Left ventricle myocardium inferior (tissue), 1 donor: ENCODE data around the gene SP110. TPM values are rescaled to one million over a fixed set of nuclear protein-coding genes. Genes with fewer than 3 reads are reported as not detected.
A peak's percentile ranks its signal among the peaks of the same experiment; 100 is the strongest.

Experiments
- DNase-seq: peaks from one replicate; pipeline ENCODE4 v3.0.0-alpha.2; 2020
- H3K27ac ChIP-seq: fragments of 200-600 bp; replicated peaks from 2 replicates; pipeline ENCODE4 v1.8.0; 2021
- H3K27me3 ChIP-seq: fragments of 200-600 bp; 2 replicates; pipeline ENCODE4 v1.8.0; 2021; ENCODE audit warnings: low read depth
- H3K36me3 ChIP-seq: fragments of 200-600 bp; 2 replicates; pipeline ENCODE4 v1.8.0; 2021
- H3K4me1 ChIP-seq: fragments of 200-600 bp; 2 replicates; pipeline ENCODE4 v1.8.0; 2021
- H3K4me3 ChIP-seq: fragments of 200-600 bp; 2 replicates; pipeline ENCODE4 v1.8.0; 2021; ENCODE audit warnings: mild to moderate bottlenecking, moderate library complexity
- H3K9me3 ChIP-seq: fragments of 200-600 bp; replicated peaks from 2 replicates; pipeline ENCODE4 v1.8.0; 2021
- CTCF ChIP-seq: fragments of 200-600 bp; IDR thresholded peaks from 2 replicates; pipeline ENCODE4 v1.8.0; 2021; ENCODE audit warnings: antibody characterized with exemption, mild to moderate bottlenecking, borderline replicate concordance
- intact Hi-C: fragments of 100-400 bp; cut with micrococcal nuclease; formaldehyde crosslinking; loops from one replicate; pipeline ENCODE4 v1.11.0; 2022
- total RNA-seq: library from RNA; stranded (reverse); fragmentation: NEBNext Ultra II Directional; extraction: Animal tissue kit (Norgen Biotek cat#: 25700); gene quantifications from one replicate; pipeline ENCODE4 v1.2.1, GENCODE V29; 2021
- donor health status: DM: no; HTN: yes; CAD: no; lungs with severe emphysema.

Gene SP110
- total RNA-seq, 1 donor from 2014 or later = 10.5 TPM

GRCh38 chr2:230203110-230203676, 16.6 kb downstream of the SP110 start:
- intact Hi-C loops = no loop called here
- DNase-seq = peak; percentile 22
- peaks cover 91% of the 10 kb centered on the region for H3K36me3 ChIP-seq

DNA sequence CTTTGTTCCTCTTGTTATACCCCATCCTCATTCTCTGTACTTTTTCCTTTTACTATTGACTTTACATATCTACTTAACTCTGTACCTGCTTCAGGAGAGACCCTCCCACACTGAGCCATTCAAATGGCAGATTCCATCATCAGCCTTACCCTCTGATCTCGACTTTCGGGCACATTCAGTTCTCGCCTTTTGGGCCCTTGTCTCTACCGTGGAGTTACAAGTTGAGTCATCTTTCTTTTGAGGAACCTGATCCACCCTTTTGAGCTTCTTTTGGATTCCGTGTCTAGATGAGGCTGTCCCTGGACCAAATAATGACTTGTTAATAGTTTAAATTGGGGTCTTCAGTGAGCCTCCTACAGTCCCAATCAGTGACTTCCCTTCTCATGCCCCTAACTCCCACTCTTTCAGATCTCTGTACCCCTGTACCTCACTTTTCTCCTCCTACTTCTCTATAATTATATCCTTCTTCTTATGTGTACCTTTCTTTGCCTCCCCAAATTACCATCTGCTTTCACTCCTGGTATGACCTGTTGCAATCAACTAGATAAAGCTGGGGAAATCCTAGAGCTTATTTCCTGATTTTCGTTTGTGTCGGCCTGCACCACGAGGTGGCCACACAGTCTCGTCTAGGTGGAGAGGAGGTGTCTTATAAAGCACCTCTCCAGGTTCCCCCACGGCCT, 17.2 kb downstream of the SP110 start:
- H3K4me1 ChIP-seq = no peaks in the 10 kb centered on the region
- H3K27ac ChIP-seq = peak overlapping the region; percentile 61
- peaks cover 7% of the 10 kb centered on the region for H3K9me3 ChIP-seq
- intact Hi-C loops = no loop called here
- no peaks in the 10 kb centered on the region for H3K27me3 ChIP-seq
- H3K4me3 ChIP-seq = no peak overlapping the region
- peaks cover 91% of the 10 kb centered on the region for H3K36me3 ChIP-seq
- no peak for TF ChIP-seq CTCF
- DNase-seq = no peak

More at GRCh38 chr2:230203110-230203676, 16.6 kb downstream of the SP110 start:
- H3K4me3 ChIP-seq = no peak overlapping the region
- peaks cover 2% of the 10 kb centered on the region for H3K9me3 ChIP-seq
- no peak for TF ChIP-seq CTCF
- H3K4me1 ChIP-seq = no peaks in the 10 kb centered on the region
- H3K27me3 ChIP-seq = no peaks in the 10 kb centered on the region
- H3K27ac ChIP-seq = peak overlapping the region; percentile 61

DNA sequence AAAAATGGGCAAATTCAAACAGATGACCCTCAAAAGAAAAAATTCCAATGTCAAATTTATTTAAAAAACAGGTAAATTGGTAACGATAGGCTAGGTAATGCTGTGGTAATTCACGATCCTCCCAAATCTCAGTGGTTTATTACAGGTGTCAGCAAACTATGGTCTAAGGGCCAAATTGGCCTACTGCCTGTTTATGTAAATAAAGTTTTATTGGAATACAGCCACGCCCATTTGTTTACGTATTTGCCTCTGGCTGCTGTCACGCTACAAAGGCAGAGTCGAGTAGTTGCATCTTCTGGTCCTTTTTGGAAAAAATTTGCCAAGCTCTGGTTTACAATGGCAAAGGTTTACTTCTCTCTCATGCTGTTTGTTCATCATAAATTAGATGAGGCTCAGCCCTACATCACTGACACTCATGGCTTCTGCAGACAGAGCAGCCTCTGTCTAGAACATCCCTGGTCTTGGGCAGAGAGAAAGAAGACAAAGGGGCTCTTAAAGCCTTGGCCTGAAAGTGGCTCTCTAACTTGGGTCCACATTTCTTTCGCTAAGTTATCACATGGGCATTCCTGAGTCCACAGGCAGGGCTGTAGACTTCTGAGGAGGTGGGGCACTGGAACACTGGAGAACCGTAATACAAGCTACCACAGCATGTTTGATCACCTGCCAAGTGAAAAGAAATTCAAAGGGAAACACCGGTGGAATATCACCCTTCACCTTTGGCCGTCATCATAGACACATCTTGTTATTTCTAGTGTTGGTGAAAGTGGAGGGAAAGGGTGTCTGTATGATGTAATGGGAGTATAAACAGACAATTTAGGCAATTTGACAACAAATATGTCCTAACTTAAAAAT, 34.8 kb downstream of the SP110 start:
- no peak for TF ChIP-seq CTCF
- no peaks in the 10 kb centered on the region for H3K4me1 ChIP-seq
- H3K27me3 ChIP-seq = no peaks in the 10 kb centered on the region
- H3K4me3 ChIP-seq = no peak overlapping the region
- H3K9me3 ChIP-seq = peaks cover 7% of the 10 kb centered on the region
- peaks cover 50% of the 10 kb centered on the region for H3K36me3 ChIP-seq
- intact Hi-C loops = no loop called here
- DNase-seq = no peak
- no peak overlapping the region for H3K27ac ChIP-seq

DNA sequence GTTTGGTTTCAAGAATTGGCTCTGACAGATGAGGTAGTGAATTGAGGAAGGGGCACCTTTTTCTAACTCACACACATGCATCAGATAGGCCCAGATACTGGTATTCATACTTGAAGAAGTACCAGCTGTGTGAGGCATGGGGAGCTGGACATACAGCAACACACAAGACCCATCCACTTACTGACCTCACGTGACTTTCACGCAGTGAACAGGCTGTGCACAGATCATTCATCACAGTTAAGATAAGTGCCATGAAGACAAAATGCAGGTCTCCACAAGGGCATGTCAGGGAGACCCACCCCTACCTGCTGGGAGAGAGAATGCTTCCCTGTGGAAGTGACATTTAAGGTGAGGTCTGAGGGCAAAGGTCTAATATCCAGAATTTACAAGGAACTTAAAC, 38.6 kb downstream of the SP110 start:
- Histone ChIP-seq H3K27me3 (no peaks in the 10 kb centered on the region), H3K4me1 (no peaks in the 10 kb centered on the region), H3K9me3 (no peaks in the 10 kb centered on the region), H3K4me3 (no peak overlapping the region), H3K36me3 (peaks cover 77% of the 10 kb centered on the region), H3K27ac (no peak overlapping the region)
- TF ChIP-seq CTCF = no peak
- intact Hi-C loops = no loop called here
- no peak for DNase-seq

- intact Hi-C loops = no loop called here
These were observed 39.9 kb downstream of the SP110 start for GRCh38 chr2:230179907-230180306.

More at GRCh38 chr2:230179907-230180306, 39.9 kb downstream of the SP110 start:
- TF ChIP-seq CTCF = no peak
- Histone ChIP-seq H3K36me3 (peaks cover 82% of the 10 kb centered on the region), H3K4me3 (no peak overlapping the region), H3K27me3 (no peaks in the 10 kb centered on the region), H3K4me1 (no peaks in the 10 kb centered on the region), H3K9me3 (no peaks in the 10 kb centered on the region), H3K27ac (no peak overlapping the region)
- DNase-seq = no peak
